HG02798 (cell line): ENCODE measurements around the gene MAVS.
"Not testable (repeated sequence)": the region's sequence is repeated elsewhere in the genome, so short reads cannot be mapped to it uniquely, and the experiment has no call there.

ENCODE experiments used
- ATAC-seq: cut with Tn5 transposase; IDR thresholded peaks from one replicate; pipeline ENCODE4 v1.9.1; 2021; ENCODE audit warnings: mild to moderate bottlenecking; ENCODE audit not compliant: unreplicated experiment, poor library complexity

The MAVS gene

DNA sequence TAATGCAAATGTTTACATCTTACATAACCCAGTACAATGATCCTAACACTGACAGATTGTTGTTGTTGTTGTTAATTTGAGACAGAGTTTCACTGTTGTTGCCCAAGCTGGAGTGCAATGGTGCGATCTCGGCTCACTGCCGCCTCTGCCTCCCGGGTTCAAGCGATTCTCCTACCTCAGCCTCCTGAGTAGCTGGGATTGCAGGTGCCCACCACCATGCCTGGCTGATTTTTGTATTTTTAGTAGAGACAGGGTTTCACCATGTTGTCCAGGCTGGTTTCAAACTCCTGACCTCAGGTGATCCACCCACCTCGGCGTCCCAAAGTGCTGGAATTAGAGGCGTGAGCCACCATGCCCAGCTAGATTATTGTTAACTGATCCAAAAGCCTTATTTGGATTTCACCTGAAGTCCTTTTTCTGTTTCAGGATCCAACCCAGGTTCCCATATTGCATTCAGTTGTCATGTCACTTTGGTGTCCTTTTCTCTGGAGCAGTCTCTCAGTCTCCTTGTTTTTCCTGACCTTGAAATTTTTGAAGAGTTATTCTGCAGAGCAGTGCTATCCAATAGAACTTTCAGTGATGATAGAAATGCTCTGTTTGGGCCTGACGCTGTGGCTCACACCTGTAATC lies 2.5 kb upstream of the MAVS start:
- not testable (repeated sequence) for ATAC-seq

DNA sequence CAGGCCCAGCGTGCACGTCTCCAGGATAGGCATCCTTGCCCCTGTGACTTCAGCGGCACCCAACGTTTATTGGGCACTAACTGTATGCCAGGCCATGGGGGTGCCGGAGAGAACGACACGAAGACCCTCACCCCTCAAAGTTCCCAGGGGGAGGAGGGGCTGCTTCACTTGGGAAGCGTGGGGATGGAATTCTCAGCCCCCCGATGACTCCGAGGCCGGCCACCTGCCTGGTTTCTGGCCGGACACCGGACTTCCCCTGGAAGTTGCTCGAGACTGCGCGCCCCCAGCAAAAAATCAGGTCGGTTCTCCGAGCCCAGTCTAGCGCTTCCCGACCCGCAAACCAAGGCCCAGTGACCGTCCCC lies 275 bp upstream of the MAVS start:
- ATAC-seq: no peak

DNA sequence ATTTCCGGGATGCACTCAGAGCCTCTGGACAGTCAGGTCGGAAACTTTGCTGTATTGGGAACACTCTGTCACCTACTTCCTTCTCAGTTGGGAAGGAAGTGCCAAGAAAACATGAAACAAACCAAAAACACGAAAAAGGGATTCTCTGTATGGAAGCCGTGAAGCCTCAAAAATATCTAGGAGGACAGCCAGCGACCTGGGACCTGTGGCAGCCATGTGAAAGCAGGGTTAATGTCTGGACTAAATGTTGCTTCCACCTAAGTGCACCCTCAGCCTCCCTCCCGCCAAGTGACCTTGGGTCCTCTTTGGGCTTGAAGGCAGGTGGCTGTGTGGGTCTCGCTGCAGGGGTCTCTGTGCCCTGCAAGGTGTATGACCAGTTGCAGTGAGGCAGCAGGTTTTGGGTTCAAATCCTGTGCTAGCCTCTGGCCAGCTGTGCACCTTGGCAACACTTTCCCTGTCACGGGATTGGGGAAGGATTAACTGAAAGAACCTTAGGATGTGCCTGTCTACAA lies 851 bp downstream of the MAVS start:
- ATAC-seq: no peak

DNA sequence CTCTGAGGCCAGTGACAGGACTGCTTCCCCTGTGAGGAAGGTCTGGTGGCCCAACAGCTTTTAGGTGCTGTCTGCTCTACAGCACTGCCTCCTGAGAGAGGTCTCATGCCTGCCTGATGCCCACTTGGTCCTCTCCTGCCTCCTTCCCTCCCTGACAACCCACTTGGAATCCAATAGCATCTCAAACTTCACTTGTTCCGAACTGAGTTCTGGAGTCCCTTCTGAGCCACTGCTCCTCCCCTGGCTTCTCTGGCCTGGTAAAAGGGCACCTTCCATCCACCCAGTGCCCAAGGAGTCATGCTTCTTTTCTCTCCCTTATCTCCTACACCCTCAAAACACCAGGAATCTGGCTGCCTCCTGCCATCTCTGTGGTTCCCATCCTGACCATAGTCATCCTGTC lies 1.9 kb downstream of the MAVS start:
- no peak for ATAC-seq

DNA sequence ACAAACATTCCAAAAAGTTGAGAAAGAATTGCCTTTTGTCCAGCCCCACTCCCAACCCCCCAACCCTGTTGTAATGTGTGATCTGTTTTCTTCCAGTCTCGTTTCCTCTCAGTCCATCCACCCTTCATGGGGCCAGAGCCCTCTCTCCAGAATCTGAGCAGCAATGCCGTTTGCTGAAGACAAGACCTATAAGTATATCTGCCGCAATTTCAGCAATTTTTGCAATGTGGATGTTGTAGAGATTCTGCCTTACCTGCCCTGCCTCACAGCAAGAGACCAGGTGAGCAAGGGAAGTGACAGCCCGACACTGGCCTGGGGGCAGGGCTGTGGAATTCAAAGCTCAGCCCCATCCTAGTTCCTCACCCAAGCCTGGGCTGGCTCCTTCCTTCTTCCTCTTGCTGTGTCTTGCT lies 7.8 kb downstream of the MAVS start:
- no peak for ATAC-seq

DNA sequence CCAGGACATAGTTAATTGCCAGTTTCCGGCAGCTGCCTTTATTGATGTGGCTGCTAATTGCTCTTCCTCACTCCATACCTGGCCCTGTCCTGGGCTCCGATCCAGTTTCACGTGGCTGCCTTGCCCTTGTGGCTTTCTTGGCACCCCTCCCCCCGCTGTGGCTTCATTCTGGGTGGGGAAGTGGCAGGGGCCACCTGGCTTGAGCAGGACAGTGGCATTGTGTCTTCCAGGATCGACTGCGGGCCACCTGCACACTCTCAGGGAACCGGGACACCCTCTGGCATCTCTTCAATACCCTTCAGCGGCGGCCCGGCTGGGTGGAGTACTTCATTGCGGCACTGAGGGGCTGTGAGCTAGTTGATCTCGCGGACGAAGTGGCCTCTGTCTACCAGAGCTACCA lies 10.8 kb downstream of the MAVS start:
- no peak for ATAC-seq

DNA sequence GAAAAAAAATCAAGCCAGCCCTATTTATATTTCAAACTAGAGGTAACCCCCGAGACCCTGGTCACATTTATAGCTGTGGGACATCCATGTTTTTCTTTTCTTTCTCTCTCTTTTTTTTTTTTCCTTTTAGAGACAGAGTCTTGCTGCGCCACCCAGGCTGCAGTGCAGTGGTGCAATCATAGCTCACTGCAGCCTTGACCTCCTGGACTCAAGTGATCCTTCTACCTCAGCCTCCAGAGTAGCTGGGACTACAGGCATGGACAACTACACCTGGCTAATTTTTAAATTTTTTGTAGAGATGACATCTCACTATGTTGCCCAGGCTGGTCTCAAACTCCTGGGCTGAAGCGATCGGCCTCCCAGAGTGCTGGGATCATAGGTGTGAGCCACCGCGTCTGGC lies 12.1 kb downstream of the MAVS start:
- ATAC-seq: no peak

DNA sequence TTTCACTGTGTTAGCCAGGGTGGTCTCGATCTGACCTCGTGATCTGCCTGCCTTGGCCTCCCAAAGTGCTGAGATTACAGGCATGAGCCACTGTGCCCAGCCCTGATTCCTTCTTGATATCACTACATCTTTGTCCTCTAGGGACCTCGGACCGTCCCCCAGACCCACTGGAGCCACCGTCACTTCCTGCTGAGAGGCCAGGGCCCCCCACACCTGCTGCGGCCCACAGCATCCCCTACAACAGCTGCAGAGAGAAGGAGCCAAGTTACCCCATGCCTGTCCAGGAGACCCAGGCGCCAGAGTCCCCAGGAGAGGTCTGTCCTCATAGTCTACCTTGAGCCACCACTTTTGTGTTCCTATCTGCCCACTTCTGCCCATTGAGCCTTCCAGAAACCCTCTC lies 14.6 kb downstream of the MAVS start:
- ATAC-seq: no peak

DNA sequence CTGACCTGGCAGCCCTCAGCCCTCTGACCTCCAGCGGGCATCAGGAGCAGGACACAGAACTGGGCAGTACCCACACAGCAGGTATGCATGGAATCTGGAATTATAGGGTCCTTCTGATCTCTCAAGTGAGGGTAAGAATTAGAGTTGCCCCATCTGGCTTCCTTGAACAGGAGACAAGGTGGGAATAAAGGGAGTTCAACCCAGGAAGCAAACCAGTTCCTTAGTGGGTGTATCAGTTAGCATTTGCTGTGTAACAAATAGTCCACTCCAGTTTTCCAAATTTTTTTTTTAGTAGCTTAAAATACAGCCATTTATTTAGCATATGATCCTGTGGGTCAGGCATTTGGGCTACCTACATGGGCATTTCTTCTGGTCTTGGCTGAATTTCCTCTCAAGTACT lies 15.7 kb downstream of the MAVS start:
- no peak for ATAC-seq

DNA sequence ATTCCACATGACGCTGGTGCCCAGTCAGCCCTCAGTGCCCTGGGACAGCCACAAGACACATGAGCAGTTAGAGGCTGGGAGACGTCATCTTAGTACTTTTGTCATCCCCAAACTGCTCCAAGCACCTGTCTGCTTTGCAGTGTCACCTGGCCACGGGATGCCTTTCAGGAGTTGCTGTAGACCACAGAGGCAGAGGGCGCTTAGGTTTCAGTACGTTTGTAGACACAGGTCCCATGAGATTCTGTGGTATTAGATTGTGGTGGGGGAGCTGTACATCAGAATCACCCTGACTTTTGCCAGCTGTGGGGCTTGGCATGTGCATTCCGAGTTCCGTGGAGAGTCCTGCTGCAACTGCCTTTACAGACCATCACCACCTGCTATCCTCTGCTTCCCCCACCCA lies 16.7 kb downstream of the MAVS start:
- ATAC-seq: peak; percentile 45

DNA sequence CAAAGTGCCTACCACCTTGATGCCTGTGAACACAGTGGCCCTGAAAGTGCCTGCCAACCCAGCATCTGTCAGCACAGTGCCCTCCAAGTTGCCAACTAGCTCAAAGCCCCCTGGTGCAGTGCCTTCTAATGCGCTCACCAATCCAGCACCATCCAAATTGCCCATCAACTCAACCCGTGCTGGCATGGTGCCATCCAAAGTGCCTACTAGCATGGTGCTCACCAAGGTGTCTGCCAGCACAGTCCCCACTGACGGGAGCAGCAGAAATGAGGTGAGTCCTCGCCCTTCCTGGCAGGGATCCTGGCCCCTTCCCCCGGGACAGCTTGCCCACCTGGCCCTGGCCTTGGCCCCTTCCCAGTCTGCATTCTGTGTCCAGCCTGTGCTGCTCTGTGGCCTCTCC lies 17.9 kb downstream of the MAVS start:
- no peak for ATAC-seq

DNA sequence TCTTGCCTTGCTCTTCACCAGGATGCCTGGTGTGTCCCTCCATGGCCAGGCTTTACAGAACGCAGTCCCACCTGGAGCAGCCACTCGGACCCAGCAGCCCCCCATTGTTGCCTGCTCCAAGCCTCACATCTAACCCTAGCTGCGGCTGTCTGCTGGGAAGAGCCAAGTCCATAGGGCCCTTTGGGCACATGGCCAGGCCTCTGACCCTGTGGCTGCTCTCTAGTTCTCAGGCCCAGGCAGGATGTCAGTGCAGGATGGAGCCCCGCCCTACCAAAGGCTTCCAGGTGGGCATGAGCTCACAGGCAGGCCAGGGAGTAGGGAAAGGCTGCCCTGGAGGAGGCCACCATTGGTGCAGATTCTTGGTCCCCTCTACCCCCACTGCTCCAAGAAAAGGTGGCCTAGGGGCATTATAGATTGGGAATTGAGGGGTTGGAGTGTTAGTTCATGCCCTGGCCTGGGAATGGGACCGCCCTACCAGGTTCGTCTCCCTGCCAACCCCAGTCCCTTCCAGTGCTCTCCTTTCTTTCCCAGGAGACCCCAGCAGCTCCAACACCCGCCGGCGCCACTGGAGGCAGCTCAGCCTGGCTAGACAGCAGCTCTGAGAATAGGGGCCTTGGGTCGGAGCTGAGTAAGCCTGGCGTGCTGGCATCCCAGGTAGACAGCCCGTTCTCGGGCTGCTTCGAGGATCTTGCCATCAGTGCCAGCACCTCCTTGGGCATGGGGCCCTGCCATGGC lies 18.7 kb downstream of the MAVS start:
- no peak for ATAC-seq

DNA sequence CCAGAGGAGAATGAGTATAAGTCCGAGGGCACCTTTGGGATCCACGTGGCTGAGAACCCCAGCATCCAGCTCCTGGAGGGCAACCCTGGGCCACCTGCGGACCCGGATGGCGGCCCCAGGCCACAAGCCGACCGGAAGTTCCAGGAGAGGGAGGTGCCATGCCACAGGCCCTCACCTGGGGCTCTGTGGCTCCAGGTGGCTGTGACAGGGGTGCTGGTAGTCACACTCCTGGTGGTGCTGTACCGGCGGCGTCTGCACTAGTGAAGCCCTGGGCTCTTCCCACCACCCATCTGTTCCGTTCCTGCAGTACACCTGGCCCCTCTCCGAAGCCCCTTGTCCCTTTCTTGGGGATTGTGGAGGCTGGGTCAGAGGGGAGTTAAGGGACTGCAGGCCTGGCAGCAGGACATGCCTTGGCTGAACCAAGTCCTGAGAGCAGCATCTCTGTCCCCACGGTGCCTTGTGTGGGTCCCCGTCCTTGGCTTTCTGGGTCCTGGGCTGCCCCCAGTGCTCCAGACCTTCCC lies 19.3 kb downstream of the MAVS start:
- no peak for ATAC-seq

DNA sequence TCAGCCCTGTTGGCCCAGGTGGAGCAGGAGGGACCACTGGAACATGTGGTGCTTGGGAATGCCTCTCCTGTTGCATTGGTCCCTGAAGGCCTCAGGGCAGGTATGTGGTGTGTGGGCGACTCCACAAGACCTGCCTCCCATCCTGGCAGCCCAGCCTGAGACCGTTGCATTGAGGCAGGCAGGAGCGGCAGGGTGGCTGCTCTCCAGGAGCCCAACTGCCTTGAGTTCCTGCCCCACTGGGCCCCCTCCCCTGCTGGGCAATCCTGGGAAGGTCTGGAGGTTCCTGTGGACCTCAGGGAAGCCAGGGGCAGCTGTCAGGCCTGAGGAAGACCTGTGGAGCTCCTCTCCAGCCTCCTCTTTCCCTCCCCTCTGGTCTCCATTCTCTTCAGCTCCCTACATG lies 19.8 kb downstream of the MAVS start:
- ATAC-seq: no peak

DNA sequence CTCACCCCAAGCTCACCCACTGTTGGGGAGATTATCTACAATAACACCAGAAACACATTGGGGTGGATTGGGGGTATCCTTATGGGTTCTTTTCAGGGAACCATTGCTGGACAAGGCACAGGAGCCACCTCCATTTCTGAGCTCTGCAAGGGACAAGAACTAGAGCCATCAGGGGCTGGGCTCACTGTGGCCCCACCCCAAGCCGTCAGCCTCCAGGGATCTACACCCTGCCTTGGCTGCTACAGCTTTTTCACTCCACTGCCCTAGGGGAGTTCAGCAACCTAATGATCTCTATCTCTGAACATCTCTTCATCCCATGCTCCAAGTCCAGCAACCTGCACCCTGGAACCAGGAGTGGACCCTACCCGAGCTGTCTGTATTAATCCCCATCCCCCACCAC lies 21.2 kb downstream of the MAVS start:
- no peak for ATAC-seq

DNA sequence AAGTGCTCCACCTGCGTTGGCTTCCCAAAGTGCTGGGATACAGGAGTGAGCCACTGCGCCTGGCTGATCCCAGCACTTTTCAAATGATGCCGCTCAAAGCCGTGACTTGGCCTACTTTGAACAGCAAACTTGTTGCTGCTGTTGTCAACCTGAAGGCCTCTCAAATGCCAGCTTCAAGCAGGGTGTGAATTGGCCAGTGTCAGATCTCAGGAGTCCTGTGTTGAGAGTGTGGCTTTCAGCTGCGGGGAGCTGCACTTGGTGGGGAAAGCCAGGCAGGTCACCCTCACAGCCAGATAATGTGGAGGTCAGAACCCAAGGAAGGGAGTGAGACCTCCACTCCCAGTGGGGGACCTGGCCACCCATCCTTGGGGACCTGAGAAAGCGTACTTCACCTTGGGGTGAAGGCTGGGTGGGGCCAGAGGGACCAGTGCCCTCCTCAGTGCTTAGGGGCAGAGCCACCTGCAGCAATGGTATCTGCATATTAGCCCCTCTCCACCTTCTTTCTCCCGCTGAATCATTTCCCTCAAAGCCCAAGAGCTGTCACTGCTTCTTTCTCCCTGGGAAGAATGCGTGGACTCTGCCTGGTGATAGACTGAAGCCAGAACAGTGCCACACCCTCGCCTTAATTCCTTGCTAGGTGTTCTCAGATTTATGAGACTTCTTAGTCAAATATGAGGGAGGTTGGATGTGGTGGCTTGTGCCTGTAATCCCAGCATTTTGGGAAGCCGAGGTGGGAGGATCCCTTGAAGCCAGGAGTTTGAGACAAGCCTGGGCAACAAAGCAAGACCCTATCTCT lies 23.4 kb downstream of the MAVS start:
- no peak for ATAC-seq

DNA sequence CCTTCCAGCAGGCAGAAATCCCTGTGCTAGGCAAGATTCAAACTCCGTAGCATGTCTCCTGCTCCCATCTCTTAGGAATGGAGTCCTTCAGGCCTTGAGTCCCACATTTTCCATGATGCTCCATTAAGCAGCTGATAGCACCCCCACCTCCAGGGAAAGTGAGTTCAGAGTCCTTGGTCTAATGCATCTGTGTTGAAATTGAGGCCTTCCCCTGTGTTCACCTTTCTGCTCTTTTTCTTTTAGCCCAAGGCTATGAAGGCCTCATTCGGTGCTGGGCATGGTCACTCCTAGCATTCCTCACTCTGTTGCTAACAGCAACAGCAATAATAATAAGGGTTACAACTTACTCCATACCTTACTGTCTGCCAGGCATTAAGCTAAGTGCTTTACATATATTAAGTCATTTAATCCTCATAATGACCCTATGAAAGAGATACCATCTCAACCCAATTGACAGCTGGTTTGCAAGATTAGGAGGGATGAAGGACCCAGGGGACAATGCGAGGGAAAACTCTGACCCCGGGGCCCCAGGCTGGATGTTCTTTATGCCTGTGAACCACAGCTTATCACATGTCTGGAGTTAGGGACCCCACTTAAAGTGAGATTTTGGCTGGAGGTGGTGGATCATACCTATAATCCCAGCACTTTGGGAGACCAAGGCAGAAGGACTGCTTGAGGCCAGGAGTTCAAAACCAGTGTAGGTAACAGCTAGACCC lies 25.1 kb downstream of the MAVS start:
- ATAC-seq: no peak

DNA sequence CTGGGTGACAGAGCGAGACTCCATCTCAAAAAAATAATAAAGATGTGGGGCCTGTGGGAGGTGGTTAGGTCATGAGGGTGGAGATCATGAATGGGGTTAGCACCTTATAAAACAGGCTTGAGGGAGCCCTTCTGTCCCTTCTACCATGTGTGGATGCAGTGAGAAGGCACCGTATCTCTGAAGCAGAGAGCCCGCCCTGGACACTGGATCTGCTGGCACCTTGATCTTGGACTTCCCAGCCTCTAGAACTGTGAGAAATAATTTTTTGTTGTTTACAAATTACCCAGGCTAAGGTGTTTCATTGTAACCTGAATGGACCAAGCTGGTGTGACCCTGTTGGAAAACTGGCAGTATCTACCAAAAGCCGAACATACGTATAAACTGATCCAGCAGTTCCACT lies 26.9 kb downstream of the MAVS start:
- no peak for ATAC-seq

DNA sequence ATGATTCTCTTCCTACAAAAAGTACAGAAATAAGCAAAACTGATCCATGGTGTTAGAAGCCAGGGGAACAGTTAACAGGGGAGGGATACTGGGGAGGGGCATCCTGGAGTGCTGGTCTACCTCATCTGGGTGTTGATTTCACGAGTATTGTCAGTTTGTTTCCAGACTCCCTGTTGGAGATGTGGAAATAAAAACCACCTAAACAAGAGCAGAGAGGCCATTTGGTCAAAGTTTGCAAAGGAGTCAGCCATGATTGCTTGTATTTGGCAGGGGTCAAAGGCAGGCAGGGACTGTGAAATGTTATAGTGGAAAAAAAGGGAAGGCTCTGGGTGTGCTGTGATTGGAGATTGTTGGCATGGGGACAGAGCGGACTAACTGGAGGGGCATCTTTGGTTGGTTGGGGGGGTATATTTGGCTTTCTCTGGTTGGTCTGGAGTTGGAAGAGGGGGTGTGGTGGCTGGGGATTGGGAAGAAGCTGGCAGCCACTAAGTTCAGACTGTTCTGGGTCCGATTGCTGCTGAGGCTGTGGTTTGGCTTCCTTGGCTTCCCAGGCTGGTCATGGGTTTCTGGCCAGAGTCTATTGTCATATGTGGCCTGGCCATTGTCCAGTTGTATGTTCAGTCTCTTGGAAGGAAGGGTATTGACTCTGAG lies 27.7 kb downstream of the MAVS start:
- ATAC-seq: no peak

DNA sequence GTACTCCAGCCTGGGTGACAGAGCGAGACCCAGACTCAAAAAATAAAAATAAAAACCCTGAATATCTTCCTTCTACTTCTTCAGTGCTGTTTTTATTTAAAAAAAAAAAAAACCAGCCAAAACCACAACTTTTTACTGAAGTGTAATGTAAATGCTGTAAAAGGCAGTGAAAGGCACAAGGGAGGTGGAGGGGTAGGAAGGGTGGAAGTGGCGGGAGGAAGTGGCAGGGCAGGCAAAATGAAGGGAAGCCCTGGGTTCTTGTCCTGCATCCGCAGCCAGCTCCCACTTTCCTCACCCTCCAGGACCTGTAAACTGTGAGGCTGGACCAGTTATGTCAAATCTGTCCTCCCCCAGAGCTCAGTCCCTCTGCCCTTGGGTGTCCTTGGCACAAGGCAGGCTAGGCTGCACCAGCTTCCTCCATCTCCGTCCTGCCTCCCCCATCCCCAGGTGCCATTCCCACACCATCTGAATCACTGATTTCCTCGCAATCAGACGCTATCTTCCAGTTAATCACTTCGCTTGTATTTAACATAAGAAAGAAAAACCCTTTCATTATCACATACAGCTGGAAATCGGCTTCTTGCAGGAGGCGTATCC lies 28.8 kb downstream of the MAVS start:
- ATAC-seq: no peak
